HCT116 (cell line): Measurements from ENCODE around the gene GPBAR1.

Experiments used
- POLR2A ChIP-seq: IDR thresholded peaks from 2 replicates; pipeline ENCODE4 v1.7.0; 2011; ENCODE audit warnings: borderline replicate concordance; ENCODE audit not compliant: insufficient read depth, insufficient read length; ENCODE audit errors: extremely low read depth
- RAD21 ChIP-seq: IDR thresholded peaks from 2 replicates; pipeline ENCODE4 v1.6.1; 2012; ENCODE audit warnings: low read depth, mild to moderate bottlenecking

DNA sequence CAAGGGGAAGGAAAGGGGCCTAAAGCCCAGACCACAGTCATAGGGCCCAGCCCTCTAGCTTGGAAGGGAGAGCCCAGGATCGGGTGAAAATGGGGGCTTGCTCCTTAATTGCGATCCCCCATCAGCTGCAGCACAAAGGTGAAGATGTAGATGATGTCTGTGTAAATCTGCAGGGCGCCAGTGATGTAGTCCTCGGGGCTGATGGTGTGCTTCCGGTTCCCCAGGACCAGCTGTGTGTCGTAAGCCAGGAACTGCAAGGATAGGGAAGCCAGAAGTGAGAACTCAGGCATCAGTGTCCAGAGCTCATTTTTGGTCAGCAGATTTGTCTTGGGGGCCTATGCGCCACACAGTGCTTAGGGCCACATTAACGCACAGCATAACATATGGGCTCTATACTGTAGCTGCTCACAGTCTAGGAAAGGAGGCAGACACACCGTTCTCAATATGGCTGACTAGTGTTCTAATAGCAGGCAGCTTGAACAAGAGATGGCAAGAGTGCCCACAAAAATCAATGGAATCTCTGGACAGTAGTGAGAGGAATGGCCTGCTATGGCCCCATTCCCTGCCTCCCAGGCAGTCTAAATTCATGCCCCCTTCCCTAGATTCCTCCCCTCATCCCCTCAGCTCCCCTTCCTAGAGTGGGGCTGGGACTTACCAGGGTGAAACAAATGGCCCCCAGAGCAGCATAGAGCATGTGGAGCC, 14.7 kb downstream of the GPBAR1 start:
- no peak for TF ChIP-seq POLR2A
- no peak for TF ChIP-seq RAD21
